Stimulated activated CD8-positive, alpha-beta memory T cell treated with anti-CD3 and anti-CD28 coated beads, Interleukin-4, amount 100 ng/mL, for 48 hours (primary cell): Measurements from ENCODE around the gene RAB11FIP3.
"Not testable (repeated sequence)": the region's sequence is repeated elsewhere in the genome, so short reads cannot be mapped to it uniquely, and the experiment has no call there.

ENCODE experiments used
- DNase-seq: peaks from one replicate; pipeline ENCODE4 v3.0.0-alpha.2; 2020

The RAB11FIP3 gene

GRCh38 chr16:497258-497657 lies 71.8 kb downstream of the RAB11FIP3 start:
- DNase-seq: no peak

- no peak for DNase-seq
Observed at GRCh38 chr16:499924-500323, 74.5 kb downstream of the RAB11FIP3 start.

- no peak for DNase-seq
Observed at GRCh38 chr16:500709-501108, 75.3 kb downstream of the RAB11FIP3 start.

- DNase-seq: no peak
Observed at GRCh38 chr16:502179-502943, 76.9 kb downstream of the RAB11FIP3 start.

GRCh38 chr16:503150-504071 lies 78.0 kb downstream of the RAB11FIP3 start:
- no peak for DNase-seq

GRCh38 chr16:505479-506245 lies 80.2 kb downstream of the RAB11FIP3 start:
- no peak for DNase-seq

- DNase-seq: no peak
Observed at GRCh38 chr16:506246-506546, 80.7 kb downstream of the RAB11FIP3 start.

- DNase-seq: not testable (repeated sequence)
Observed at GRCh38 chr16:507527-507926, 82.1 kb downstream of the RAB11FIP3 start.

- DNase-seq: no peak
Observed at GRCh38 chr16:507996-508395, 82.5 kb downstream of the RAB11FIP3 start.

GRCh38 chr16:508884-509736 lies 83.7 kb downstream of the RAB11FIP3 start:
- no peak for DNase-seq

GRCh38 chr16:510066-510825 lies 84.8 kb downstream of the RAB11FIP3 start:
- DNase-seq: no peak

GRCh38 chr16:512802-513201 lies 87.4 kb downstream of the RAB11FIP3 start:
- DNase-seq: no peak

- DNase-seq: no peak
Observed at GRCh38 chr16:513950-514349, 88.5 kb downstream of the RAB11FIP3 start.

GRCh38 chr16:515175-515938 lies 89.9 kb downstream of the RAB11FIP3 start:
- DNase-seq: no peak

- DNase-seq: no peak
Observed at GRCh38 chr16:515939-516226, 90.4 kb downstream of the RAB11FIP3 start.

GRCh38 chr16:516301-516700 lies 90.9 kb downstream of the RAB11FIP3 start:
- DNase-seq: no peak

- no peak for DNase-seq
Observed at GRCh38 chr16:518858-519257, 93.4 kb downstream of the RAB11FIP3 start.

GRCh38 chr16:519425-519824 lies 94.0 kb downstream of the RAB11FIP3 start:
- no peak for DNase-seq

GRCh38 chr16:519841-520687 lies 94.6 kb downstream of the RAB11FIP3 start:
- DNase-seq: no peak

- no peak for DNase-seq
Observed at GRCh38 chr16:520847-521246, 95.4 kb downstream of the RAB11FIP3 start.
